Measurements from ENCODE around the gene ZBTB49.

Gene ZBTB49

DNA sequence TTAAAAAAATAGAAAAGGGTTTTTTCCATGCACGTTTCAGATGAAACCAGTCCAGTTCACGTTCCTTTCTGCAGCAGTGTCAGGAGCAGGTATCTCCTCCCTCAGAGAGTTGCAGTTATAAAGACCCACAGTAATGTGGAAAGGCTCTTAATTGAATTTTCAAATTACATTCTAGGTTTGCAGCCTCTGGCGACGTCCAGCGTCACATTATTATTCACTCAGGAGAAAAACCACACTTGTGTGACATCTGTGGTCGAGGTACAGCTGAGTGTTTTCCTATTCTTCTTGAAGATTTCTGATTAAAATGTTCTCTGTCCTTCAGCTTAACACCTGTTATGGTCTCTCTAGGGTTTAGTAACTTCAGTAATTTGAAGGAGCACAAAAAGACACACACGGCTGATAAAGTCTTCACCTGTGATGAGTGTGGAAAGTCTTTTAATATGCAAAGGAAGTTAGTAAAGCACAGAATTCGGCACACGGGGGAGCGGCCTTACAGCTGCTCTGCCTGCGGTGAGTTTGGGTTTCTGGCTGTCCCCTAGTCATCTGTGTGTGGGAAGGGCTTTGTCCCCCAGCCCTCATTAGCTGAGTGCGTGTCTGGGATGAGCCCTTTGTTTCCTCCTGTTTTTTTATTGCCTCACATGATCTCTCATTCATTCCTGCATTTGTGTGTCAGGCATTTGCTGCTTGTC is 25.6 kb downstream of the ZBTB49 start:
- TF ChIP-seq, protein P1, sequence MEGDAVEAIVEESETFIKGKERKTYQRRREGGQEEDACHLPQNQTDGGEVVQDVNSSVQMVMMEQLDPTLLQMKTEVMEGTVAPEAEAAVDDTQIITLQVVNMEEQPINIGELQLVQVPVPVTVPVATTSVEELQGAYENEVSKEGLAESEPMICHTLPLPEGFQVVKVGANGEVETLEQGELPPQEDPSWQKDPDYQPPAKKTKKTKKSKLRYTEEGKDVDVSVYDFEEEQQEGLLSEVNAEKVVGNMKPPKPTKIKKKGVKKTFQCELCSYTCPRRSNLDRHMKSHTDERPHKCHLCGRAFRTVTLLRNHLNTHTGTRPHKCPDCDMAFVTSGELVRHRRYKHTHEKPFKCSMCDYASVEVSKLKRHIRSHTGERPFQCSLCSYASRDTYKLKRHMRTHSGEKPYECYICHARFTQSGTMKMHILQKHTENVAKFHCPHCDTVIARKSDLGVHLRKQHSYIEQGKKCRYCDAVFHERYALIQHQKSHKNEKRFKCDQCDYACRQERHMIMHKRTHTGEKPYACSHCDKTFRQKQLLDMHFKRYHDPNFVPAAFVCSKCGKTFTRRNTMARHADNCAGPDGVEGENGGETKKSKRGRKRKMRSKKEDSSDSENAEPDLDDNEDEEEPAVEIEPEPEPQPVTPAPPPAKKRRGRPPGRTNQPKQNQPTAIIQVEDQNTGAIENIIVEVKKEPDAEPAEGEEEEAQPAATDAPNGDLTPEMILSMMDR (conservative IDR thresholded peaks at IDR 0.05; ENCODE audit: low read depth, low read length), result no peak
- no peak for DNase-seq (ENCODE audit: low read depth)
- H3K4me3 ChIP-seq (ENCODE audit: low read depth, low read length), result no peak overlapping the region

DNA sequence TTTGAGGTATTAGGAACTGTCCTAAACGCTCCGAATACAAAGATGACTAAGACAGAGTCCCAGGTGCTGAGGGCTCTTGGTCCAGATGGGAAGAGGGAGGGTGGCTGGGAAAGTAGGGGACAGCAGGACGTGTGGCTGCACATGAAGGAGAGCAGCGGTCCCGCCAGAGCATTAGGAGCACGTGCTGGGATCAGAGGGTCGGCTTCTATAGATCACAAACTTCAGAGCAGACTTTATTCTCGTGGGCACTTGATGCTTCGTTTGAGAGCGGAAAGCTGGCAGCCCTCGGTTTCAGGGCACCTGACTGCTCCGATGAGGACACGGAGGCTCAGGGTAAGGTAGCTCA is 26.1 kb downstream of the ZBTB49 start:
- no peak overlapping the region for H3K4me3 ChIP-seq (ENCODE audit: low read depth, low read length)
- DNase-seq (ENCODE audit: low read depth), result no peak
- TF ChIP-seq, protein P1 (conservative IDR thresholded peaks at IDR 0.05; ENCODE audit: low read depth, low read length), result no peak

- TF ChIP-seq, protein P1 (conservative IDR thresholded peaks at IDR 0.05; ENCODE audit: low read depth, low read length), result no peak
- DNase-seq (ENCODE audit: low read depth), result no peak
- H3K4me3 ChIP-seq (ENCODE audit: low read depth, low read length), result no peak overlapping the region
These were observed 27.6 kb downstream of the ZBTB49 start for GRCh38 chr4:4317496-4318232.

- H3K4me3 ChIP-seq (ENCODE audit: low read depth, low read length), result no peak overlapping the region
- TF ChIP-seq, protein P1 (conservative IDR thresholded peaks at IDR 0.05; ENCODE audit: low read depth, low read length), result no peak
- DNase-seq (ENCODE audit: low read depth), result no peak
These were observed 30.5 kb downstream of the ZBTB49 start for GRCh38 chr4:4320528-4320927.

DNA sequence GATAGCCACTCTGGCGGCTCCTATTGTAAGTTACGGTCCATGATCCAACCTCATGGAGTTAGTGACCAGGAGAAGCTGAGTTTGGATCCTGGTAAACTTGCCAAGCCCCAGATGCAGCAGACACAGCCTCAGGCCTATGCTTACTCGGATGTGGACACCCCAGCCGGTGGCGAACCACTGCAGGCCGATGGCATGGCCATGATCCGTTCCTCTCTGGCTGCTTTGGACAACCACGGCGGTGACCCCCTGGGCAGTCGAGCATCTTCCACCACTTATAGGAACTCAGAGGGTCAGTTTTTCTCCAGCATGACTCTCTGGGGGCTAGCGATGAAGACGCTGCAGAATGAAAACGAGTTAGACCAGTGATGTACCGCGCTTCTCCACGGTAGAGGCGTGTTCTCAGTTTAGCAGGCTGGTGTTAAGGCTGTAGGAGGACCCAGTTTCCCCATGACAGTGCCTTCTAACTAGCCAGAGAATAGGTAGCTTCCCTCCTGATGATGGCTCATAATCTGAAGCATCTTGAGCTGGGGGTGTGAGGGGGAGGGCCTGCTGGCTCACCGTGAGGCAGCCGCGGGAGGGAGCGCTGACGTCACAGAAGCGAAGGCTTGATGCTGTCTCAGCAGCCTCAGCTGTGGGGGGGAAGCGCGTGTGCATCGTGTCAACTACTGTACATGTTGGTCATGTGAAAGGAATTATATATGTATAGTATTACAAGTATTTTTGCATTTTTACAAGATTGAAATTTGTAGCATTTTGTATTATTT is 31.1 kb downstream of the ZBTB49 start:
- no peak for DNase-seq (ENCODE audit: low read depth)
- H3K4me3 ChIP-seq (ENCODE audit: low read depth, low read length), result no peak overlapping the region
- TF ChIP-seq, protein P1 (conservative IDR thresholded peaks at IDR 0.05; ENCODE audit: low read depth, low read length), result no peak

DNA sequence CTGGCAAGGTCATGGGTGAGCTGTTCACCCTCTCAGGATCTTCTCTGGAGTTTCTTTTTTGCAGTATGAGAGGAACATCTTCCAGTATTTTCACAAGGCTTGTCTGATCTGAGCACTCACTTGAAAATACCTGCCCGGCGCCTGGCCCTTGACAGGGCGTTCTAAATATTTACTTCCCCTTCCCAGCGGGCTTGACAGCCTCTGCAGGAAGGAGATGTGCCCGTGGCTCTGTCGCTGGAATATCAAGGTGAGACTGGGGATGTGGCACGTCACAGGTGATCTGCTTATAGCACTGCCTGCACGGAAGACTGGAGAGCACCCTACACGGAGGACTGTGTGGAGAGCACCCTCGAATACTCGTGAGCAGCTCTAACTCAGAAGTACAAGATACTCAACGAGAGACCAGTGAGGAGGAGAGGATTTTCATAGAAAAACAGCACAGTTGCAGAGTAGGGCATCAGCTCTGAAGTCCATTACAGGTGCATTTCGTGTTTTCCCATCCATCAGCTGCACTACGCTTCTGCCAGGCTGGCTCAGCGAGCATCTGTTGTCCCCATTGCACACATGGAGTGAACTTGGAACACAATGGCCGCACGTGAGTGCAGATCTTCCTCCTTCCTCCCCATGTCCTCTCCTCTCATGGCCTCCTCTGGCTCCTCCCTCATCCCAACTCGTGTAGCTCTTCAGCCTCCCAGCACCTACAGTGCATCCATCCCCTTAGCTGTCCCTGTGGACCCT is 32.1 kb downstream of the ZBTB49 start:
- no peak for DNase-seq (ENCODE audit: low read depth)
- no peak overlapping the region for H3K4me3 ChIP-seq (ENCODE audit: low read depth, low read length)
- TF ChIP-seq, protein P1 (conservative IDR thresholded peaks at IDR 0.05; ENCODE audit: low read depth, low read length), result no peak
